Islet of Langerhans (tissue), 1 donor: Measurements from ENCODE around the gene CDC42BPG.

Experiments used
- FAIRE-seq: peaks from one replicate; lab custom pipeline; 2011; peaks lifted over from hg19 to GRCh38; lab: Jason Lieb, UNC

The CDC42BPG gene

GRCh38 chr11:64865286-64866172, 21.1 kb upstream of the CDC42BPG start:
- FAIRE-seq: peak; percentile 9

- FAIRE-seq: no peak
Measured at GRCh38 chr11:64864473-64865285, 20.2 kb upstream of the CDC42BPG start.

- FAIRE-seq: no peak
Measured at GRCh38 chr11:64864135-64864472, 19.7 kb upstream of the CDC42BPG start.

- no peak for FAIRE-seq
Measured at GRCh38 chr11:64863391-64864060, 19.1 kb upstream of the CDC42BPG start.

GRCh38 chr11:64862987-64863390, 18.5 kb upstream of the CDC42BPG start:
- FAIRE-seq: no peak

- no peak for FAIRE-seq
Measured at GRCh38 chr11:64861227-64861975, 16.9 kb upstream of the CDC42BPG start.

- no peak for FAIRE-seq
Measured at GRCh38 chr11:64859542-64860414, 15.3 kb upstream of the CDC42BPG start.

GRCh38 chr11:64858467-64859263, 14.2 kb upstream of the CDC42BPG start:
- FAIRE-seq: no peak

- no peak for FAIRE-seq
Measured at GRCh38 chr11:64857485-64857884, 13.0 kb upstream of the CDC42BPG start.

GRCh38 chr11:64856382-64857227, 12.2 kb upstream of the CDC42BPG start:
- no peak for FAIRE-seq

GRCh38 chr11:64855596-64856304, 11.3 kb upstream of the CDC42BPG start:
- no peak for FAIRE-seq

GRCh38 chr11:64854534-64855502, 10.4 kb upstream of the CDC42BPG start:
- no peak for FAIRE-seq

- no peak for FAIRE-seq
Measured at GRCh38 chr11:64854157-64854533, 9.7 kb upstream of the CDC42BPG start.

GRCh38 chr11:64853709-64854108, 9.3 kb upstream of the CDC42BPG start:
- FAIRE-seq: no peak

GRCh38 chr11:64852804-64853509, 8.5 kb upstream of the CDC42BPG start:
- FAIRE-seq: no peak

- FAIRE-seq: no peak
Measured at GRCh38 chr11:64851831-64852351, 7.4 kb upstream of the CDC42BPG start.
